RPMI8226 (cell line): ENCODE results near the gene SMURF2.
"Not testable (repeated sequence)": the region's sequence is repeated elsewhere in the genome, so short reads cannot be mapped to it uniquely, and the experiment has no call there.

Source experiments
- DNase-seq: peaks from one replicate; pipeline ENCODE4 v3.0.0-alpha.2; 2015

The SMURF2 gene

DNA sequence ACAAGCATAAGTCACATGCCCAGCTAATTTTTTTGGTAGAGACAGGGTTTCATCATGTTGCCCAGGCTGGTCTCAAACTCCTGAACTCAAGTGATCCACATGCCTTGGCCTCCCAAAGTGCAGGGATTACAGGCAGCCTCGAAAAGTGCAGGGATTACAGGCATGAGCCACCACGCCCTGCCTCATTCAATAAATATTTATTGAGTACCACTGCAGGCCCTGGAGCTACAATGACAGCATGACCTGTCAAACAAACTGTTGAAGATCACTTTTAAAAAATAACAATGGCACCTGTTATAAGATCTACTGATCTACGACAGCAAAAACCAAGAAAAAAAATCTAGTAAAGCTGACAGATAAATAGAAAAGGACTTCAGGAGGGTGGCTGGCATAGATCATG lies 79.1 kb downstream of the SMURF2 start:
- no peak for DNase-seq

DNA sequence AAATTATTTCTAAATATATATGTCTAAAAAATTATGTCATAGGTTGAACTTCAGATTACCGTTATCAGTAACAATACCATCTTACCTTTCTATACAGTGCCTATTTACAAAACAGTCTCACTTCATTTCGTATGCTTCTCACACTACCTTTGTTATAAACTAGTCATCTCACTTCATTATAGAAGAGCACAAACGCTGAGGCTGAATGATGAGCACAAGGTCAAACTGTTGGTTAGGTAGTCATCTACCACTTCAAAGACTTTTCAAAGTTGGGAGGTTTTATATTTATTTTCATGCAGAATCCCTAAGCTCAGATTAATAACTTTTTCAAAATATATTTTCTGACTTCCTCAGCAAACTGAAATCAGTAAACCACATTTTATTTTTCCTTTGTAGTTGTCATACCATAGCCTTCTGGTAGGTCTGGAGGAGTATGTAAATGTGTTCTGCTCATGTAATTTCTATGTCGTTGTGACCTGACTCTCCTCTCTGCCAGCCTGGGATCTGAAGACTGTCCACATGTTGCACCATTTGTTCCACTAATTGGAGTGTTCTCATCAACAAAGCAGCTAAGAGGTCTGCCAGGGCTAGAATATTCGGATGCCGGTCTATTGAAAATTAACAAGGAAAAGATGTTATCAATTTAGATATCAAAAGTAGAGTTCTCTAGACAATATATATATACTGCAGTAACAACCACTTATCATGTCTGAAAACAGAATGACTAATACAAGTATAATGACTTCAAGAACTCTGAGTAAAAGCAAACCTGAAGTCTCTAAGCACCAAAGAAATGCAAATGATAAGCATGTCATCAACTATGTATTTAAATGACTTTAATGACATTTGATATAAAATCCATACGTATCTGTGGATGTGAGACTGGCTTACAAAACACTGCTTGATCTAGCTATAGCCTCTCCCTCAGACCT lies 81.5 kb downstream of the SMURF2 start:
- no peak for DNase-seq

DNA sequence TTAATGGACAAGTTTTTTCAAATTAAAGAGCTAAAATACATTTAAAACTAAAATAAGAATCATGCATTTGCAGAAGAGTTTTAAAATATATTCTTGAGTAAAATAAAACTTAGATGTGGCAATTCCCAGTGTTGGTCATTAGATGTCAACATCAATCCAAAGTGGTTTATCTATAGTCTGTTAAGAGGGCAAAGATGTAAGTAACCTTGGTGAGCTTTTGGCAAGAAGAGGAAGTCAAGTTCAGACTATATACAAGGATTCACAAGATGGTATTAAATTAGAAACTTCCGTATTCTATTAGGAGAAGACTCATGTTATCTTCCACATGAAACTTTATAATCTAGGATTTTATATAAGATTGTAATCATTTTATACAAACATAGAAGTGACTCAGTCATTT lies 82.2 kb downstream of the SMURF2 start:
- DNase-seq: no peak

DNA sequence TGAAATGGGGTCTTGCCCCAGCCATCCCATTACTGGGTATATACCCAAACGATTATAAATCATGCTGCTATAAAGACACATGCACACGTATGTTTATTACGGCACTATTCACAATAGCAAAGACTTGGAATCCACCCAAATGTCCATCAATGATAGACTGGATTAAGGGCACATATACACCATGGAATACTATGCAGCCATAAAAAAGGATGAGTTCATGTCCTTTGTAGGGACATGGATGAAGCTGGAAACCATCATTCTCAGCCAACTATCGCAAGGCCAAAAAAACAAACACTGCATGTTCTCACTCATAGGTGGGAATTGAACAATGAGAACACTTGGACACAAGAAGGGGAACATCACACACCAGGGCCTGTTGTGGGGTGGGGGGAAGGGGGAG lies 85.1 kb downstream of the SMURF2 start:
- DNase-seq: not testable (repeated sequence)

DNA sequence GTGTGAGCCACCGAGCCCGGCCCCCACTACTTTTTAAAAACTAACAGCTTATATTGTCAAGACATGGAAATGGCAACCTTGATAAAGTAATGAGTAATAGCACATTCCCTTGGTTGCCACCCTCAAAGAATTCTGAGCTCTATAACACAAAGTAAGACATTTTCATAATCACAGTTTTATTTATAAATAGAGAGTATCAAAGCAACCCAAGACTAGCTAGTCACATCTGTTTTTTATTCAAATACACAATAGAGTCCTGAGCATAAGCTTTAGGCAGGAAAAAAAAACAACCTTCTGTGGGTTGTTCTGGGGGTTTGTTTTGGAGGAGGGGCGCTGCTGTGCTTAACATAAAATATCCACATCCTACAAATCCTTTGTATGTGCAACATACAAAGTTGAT lies 86.7 kb downstream of the SMURF2 start:
- DNase-seq: no peak

DNA sequence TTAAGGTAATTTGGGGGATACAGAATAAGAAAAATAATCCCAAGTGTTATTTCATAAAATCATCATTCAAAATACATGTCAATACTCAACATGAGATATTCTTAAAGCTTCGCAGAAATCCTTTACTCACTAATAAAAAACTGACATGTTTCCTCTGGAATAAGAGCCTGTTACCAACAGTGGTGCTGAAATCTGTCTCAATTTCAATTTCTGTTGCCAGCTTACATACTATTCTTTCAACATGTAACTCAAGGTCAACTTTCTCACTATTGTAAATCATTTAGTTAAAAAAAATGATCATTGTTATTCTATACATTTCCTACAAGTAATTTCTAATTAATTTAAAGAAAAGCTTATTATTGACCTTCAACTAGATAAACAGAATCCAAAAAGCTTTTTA lies 87.5 kb downstream of the SMURF2 start:
- no peak for DNase-seq

DNA sequence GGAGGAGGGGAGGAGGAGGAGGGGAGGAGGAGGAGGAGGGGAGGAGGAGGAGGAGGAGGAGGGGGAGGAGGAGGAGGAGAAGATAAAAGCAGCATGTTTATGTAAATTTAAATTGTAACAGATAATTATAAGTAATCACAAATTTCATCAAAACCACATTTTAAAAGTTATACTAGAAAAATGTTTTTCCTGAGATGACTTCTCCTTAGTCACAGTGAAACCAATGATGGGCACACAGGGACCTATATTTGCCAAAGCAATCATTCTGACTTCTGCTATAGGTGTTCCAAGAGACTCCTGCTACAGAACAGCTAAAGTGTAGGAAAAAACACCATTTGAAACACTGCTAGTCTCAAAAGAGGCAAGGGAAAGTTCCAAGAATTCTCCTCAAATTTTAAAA lies 88.9 kb downstream of the SMURF2 start:
- no peak for DNase-seq

DNA sequence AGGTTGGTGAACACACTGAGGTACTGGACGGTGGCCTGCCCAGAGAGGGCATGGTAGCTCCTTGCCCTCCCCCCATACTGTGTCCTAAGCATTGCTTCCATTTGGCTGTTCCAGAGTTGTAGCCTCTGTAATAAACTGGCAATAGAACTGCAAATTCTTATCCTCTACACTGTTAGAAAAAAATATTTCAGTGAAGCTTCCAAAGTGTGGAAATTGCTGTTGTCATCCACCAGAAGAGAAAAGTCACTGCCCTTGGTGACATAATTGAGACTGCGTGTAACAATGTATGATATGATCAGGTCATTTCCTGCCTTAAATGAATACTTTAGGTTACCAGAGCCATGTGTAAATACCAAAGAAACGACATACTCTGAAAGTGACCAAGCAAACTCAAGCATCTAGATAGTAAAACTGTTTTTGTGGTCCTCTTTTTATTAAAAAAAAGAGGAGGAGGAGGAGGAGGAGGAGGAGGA lies 89.4 kb downstream of the SMURF2 start:
- DNase-seq: no peak

DNA sequence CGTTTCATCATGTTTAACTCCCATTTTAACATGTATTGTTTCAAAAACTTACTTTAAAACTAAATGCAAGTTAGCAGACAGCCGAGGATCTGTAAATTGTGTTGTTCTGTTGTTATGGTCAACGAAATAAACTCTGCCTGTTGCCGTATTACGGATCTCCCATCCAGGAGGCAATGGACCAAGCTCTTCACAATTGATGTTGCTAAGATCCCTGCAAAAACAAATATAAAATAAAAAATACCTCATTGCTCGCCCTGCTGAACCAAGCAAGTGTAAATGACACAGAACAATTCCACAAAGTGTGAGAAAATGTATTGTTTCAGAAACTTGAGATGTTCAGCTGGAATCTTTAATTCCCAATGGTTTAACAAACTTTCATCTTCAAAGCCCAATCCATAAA lies 90.4 kb downstream of the SMURF2 start:
- DNase-seq: no peak

DNA sequence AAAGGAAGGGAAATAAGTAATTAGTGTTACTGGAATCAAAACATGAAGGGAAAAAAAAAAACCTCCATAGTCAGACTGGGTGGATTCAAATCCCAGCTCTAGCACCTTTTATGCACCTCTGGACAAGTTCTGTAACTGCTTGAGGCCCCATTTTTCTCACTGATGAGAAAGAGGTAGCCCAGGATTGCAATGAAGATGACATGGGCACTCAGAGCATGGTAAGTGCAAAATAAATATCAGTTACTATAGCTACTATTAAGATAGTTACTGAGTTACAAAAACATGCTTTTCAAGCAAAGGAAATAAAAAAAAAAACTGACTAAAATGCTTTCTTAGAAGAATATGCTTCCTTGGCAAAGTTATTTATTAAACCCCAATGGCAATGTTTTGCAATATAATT lies 96.5 kb downstream of the SMURF2 start:
- no peak for DNase-seq

DNA sequence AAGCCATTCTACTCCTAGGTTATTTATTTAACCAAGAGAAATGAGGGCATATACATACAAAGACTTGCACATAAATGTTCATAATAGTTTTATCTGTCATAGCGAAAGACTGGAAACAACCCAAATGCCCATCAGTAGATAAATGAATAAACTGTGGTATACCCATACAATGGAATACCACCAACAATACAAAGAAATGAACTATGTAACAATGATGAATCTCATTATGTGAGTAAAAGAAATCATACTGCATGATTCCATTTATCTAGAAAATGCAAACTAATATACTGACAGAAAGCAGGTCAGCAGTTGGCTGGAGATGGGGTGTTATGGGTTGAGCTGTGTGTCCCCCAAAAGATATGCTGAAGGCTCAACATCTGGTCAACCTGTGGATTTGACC lies 98.0 kb downstream of the SMURF2 start:
- no peak for DNase-seq

DNA sequence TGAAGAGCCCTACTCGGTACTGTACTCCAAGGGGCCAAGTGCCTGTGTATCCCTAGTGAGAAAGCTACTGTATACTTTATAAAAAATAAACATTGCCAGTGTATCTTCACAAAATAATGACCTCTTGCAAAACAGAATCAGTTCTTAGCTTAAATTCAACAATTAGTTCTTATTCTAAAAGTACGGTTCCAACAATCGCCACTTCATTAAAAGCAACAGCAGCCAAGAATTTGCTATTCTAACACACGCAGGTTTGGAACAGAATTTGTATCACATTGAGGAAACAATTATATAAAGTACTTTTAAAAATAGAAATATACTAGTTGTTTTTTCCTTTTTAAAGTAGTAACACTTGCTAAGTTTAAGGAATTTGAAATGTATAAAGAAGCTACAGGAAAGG lies 106.8 kb downstream of the SMURF2 start:
- no peak for DNase-seq

DNA sequence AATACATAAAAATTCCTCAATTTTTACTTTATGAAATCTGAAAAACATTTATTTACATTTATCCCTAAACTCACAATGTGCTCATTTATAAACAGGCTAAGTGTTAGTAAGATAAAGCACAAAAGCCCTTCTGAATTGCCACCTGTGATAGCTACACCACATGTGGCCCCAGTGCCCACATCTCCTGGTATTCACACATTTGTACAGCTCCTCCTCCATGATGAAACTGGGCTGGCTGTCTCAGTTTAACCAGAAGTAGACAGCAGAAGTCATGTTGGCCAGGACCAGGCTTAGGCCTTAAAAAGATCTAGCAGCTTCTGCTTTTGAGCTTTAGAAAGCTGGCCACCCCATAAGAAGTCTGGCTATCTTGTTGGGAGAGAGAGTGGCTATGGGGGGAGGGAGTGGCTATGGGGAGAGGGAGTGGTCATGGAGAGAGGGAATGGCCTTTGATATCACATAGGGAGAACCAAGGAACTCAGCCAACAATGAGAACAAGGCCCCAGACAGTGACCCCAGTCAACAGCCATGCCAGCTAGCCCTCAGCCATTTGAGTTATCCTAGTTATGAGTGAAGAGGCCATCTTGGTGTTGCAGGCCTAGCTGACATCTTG lies 108.0 kb downstream of the SMURF2 start:
- no peak for DNase-seq

DNA sequence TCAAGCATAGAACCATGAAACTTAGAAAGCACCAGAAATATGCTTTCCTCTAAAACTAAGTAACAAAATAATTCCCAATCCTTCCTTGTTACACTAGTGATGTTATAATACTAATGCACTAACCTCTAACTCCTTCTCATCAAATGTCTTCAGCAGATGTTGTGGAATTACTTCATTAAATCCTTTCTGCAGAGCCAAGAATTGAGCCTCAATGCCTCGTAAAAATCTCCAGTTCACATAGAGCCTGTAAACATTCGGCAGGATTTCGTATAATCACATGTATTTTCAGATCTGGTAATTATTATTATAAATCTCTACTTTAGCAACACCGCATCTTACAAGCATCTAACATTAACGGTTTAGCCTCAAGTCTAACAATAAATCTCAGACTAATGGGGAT lies 110.6 kb downstream of the SMURF2 start:
- no peak for DNase-seq

DNA sequence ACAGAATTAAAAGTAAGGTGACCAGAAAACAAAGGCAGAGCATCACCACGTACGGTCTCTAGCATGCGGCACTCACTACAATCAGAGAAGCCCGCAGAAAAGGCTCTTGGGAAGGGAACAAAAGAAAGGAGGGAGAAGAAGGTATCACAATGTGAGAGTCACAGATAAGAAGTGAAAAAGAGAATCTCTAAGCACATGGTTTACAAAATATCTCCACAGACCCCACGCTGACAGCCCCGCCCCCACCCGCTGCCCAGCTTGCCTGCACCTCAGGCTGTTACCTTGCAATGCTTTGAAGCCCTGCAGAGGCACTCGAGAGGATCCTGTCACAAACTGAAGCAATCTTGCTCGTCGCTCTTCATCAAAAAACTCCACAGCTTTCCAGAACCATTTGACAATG lies 114.8 kb downstream of the SMURF2 start:
- no peak for DNase-seq

DNA sequence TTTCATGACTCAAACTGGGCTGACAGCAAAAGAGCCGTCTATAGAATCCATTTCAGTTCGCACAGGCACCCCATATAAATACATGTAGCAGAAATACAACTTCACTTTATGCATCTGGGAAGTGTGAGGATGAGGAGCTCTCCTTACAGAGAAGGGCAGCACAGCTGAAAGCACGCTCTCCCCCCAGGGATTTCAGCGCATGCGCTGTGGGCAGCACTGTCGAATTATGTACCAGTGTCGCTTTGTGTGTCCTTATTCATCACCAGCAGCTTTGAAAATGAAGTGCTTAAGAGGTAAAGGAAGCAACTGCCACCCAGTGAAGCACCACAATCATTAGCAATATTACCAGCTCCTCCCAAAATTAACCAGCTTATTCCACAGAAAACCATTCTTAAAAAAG lies 115.4 kb downstream of the SMURF2 start:
- DNase-seq: no peak

DNA sequence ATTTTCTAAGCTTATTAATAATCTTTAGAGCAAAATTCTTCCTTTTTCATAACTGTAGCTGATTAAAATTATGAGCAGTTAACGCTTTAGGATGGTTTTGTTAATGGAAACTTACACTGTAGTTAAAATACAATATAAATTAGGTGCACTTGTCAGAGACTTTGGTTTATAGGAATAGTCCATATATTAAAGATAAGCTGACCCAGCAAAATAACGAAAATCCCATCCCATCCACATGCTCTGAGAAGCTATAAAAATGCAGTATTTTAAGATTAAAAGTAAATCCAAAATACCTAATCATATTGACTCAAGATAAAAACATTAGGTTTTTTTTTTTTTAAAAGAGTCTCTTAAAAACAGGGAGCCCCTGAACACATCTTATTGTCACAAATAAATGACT lies 117.4 kb downstream of the SMURF2 start:
- DNase-seq: no peak

DNA sequence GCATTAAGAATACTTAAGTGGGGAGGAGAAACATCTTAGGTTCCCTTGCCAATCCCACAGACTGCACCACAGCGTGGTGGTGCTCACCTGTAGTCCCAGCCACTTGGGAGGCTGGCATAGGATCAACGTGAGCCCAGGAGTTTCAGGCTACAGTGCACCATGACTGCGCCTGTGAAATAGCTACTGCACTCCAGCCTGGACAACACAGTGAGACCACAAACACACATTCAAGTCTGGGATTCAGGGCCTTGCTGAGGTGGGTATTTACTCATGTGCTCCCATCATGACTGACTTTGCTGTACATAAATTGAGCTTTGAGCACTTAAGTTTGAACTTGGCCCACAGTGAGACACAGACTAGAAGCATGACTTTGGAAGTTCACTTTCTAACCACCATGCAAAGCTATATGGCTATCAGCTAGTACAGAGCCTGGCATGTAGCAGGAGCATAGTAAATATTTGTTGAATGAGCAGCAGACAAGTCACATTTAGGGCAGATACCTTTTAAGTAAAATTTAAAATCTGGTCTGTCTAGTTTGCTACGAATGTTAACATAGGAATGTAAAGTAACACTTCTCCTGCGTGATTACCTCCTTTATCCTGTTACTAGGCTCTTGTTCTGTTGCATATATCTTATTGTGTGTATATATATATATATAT lies 121.9 kb downstream of the SMURF2 start:
- DNase-seq: no peak

DNA sequence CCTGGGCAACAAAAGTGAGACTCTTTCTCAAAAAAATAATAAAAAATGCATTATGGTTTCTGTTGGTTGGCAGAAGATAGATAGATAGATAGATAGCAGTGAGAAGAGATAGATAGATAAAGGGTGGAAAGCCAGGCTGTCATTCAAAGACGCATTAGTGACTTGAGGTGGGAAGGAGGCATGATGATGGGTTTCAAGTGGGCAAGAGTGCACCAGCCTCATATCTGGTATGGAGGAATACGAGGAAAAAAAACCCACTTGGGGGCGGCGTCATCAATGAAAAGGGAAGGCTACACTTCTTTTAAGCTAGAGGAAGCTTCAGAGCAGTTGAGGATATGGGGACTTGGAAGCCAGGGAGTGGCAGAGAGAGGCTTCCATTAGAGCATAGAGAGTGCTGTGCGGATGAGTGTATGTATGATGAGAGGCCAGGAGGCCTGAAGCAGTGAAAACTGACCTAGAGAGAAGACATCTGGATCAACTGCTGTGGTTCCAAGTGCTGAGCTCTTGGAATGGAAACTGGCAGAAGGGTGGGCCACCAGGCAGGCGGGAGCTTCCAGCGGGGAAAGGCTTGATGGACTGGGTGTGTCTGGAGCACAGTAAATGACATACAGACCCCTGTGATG lies 123.5 kb downstream of the SMURF2 start:
- no peak for DNase-seq

DNA sequence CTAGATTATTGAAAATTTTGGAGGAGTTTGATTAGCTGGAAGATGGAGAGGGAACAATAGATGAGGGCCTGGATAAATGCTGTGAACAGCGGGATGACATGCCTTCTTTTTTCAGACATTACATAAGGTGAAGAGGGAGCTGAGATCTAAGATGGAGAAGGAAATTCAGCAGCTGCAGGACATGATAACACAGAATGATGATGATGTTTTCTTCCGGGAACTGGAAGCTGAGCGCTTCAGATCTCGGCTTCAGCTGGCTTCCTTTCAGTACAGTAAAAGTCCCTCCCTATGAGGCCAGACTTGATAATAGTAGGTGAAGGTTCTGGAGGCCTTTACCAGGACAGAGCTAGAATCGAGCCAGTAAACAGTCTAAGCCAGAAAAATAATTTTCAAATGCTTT lies 124.6 kb downstream of the SMURF2 start:
- no peak for DNase-seq

DNA sequence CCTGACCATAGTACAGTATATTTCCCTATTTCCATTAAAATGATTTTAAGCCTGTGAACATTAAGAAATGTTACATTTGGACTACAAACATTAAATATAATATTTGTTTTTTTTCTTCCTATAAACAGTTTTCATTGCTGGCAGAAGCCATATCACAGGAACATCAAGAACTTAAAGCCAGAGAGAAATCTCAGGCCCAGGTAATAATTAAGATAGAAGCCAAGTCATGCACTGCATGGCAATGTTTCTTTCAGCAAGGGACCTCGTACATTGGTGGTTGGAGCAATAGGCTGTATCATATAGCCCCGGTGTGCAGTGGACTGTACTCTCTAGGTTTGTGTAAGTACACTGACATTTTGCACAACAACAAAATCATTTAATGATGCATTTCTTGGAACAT lies 125.2 kb downstream of the SMURF2 start:
- no peak for DNase-seq

DNA sequence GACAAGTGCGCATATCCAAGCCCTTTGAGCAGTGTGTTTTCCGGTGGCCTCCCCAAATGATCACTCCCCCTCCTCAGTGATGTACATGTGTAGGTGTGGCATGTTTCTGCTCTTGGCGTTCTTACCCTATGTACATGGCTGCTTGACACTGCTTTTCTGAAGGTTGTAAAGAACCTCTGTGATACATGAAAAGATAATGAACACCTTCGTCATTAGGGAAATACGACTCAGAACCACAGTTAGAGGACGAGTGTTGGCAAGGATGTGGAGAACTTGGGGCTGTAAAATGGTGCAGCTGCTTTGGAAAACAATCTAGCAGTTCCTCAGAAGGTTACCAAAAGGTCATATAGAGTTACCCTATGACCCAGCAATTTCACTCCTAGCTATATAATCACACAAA lies 126.8 kb downstream of the SMURF2 start:
- DNase-seq: no peak

DNA sequence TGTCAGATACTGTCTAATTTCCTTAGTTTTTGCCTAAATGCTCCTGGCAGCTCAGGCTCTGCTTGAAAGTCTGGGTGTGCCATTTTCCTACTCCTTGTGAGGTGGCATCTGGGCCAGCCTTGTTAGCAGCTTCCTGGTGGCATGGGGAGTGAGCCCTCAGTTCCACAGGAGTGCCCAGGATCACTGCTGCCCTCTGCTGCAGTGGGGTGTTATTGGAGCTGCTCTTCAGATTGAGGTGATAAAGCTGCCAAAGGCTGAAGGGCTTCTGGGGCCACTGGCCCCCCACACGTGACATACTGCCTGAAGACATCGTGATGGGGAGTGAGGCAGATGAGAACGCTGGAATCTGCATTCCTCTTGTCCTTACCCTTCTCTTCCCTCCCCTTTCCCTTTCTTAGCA lies 127.9 kb downstream of the SMURF2 start:
- DNase-seq: peak; percentile 16

DNA sequence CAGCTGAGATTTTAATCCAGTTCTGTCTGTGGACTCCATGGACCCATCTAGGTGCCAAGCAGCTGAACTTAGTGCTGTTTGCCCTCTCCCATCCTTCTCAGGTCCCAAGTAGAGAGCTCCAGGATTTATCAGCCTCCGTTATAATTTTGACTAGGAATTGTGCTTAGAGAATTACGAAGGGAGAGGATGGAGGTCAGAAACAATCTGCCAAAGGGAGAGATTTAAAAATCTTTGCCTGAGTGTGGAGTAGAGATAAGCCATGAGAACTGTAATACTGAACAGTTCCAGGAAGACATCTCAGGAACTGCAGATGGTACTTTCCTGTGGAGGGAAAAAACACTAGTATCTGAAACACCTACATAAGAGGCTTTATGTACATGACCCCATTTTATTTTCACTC lies 128.3 kb downstream of the SMURF2 start:
- no peak for DNase-seq
